AG09319 (cell line): Measurements from ENCODE around the gene CDA.

Experiments used
- DNase-seq: peaks from one replicate; pipeline ENCODE4 v3.0.0-alpha.2; 2010; ENCODE audit warnings: low read depth; ENCODE audit errors: extremely low read depth
- TF ChIP-seq, protein P1 (sequence below): IDR thresholded peaks from 2 replicates; pipeline ENCODE4 v1.5.1; 2011; ENCODE audit warnings: low read depth, mild to moderate bottlenecking, inconsistent platforms, low read length, moderate library complexity

The CDA gene

DNA sequence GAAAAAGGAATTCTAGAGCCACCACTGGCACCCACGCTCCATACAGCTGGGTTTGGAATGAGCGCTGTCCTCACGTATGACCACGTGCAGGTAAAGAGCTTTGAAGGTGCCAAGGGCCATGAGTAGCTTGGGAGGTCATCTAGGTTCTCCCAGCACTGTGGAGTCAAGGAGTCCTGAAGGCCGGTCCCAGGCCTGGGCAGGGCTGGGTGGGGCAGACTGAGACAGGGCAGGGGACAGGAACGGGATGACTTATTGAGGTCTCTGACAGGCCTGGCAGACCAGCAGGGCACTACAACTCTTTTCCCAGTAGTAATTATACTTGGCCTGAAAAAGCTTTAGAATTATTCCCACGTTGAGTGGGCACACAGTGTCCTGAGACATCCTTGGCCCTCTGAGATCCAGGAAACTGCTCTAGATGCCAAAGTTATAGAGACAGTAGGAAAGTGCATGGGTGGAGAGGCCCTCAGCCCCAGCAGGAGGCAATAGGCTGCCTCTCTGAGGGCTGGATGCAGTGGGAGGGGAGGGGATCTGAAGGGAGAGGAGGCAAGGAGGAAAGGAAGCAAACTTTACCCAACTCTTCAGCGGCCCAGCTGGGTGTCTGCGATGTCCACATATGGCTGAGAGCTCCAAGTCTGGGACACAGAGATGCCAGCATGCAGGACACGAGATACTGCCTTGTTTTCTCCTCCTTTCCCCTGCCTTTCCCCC is 1.8 kb upstream of the CDA start:
- TF ChIP-seq, protein P1, sequence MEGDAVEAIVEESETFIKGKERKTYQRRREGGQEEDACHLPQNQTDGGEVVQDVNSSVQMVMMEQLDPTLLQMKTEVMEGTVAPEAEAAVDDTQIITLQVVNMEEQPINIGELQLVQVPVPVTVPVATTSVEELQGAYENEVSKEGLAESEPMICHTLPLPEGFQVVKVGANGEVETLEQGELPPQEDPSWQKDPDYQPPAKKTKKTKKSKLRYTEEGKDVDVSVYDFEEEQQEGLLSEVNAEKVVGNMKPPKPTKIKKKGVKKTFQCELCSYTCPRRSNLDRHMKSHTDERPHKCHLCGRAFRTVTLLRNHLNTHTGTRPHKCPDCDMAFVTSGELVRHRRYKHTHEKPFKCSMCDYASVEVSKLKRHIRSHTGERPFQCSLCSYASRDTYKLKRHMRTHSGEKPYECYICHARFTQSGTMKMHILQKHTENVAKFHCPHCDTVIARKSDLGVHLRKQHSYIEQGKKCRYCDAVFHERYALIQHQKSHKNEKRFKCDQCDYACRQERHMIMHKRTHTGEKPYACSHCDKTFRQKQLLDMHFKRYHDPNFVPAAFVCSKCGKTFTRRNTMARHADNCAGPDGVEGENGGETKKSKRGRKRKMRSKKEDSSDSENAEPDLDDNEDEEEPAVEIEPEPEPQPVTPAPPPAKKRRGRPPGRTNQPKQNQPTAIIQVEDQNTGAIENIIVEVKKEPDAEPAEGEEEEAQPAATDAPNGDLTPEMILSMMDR, result no peak
- no peak for DNase-seq

DNA sequence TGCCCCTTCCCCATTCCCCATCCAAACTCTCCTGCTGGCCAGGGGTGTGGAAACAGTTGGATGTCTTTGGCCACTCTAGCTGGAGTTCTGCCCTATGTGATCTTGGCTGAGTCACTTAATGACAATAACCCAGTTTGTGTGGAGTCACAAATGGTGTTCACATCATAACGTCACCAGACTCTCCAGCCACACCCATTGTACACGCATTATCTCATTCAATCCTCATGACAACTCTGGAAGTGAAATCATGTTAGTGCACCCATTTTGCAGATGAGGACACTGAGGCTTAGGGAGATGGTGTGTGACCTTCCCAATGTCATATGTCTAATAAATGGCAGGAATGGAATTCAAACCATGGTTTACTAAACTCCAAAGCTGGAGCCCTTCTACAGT is 1.2 kb upstream of the CDA start:
- DNase-seq, result no peak
- TF ChIP-seq, protein P1, result no peak

DNA sequence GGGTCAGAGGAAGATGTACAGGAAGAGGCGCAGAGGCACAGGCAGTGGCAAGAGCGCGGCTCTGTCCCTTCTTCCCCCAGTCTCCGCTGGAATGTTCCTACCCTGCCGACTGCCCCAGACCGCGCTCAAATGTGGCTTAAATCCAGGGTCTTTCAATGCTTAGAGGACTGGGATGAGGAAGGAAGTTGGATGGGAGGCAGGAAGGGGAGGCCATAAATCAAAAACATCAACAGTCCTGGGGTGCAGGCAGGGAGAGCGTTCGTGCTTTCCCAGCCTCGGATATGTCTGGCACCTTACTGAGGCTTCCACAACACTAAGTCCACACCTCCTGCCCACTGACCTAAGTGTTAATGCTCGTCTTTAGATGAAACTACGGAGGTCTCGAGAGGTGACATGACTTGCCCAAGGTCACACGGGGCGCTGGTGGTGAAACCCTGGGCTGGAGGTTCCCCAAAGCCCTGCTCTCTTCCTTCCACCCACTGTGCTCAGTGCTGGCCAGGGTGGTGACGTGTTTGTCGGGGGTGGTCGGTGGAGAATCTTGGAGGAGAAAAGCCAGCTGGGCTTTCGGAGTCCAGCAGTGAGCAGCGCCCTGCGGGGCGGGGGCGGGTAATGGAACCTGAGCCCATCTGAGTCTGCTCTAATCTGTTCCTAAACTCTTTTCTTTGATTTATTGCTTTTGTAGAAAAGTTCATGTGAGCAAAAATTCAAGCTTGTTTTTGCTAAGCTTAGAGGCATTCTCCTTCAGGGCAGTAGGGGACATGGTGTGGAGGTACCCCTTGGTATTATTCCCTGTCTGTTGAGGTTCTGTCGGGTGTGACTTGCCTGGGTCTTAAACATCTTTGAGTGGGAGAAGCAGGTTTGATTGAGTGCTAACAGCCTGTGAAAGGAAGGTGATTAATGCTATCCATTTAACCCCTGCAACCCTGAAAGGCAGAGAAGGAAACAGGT is 708 bp downstream of the CDA start:
- no peak for DNase-seq

DNA sequence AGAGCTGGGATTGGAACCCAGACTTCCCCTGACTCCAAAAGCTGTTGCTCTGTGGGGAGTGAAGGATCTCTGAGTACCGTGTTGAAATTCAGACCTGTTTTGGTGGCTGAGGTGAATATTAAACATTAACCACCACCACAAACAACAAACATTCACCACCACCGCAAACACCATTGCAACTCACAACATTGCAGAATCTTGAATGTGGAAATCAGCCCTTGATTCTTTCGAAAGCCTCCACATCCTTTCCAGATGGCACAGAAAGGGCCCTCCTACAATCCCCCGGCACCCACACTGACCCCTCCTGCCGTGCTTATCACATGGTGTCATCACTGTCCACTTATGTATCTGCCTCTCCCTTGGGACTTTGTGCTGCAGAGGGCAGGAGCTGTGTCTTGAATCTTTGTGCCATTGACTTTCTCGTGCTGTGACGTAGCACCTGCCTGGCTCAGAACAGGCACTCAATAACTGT is 1.4 kb downstream of the CDA start:
- DNase-seq, result no peak
- TF ChIP-seq, protein P1, result no peak

More for the DNA sequence above, 708 bp downstream of the CDA start:
- TF ChIP-seq, protein P1, result no peak

DNA sequence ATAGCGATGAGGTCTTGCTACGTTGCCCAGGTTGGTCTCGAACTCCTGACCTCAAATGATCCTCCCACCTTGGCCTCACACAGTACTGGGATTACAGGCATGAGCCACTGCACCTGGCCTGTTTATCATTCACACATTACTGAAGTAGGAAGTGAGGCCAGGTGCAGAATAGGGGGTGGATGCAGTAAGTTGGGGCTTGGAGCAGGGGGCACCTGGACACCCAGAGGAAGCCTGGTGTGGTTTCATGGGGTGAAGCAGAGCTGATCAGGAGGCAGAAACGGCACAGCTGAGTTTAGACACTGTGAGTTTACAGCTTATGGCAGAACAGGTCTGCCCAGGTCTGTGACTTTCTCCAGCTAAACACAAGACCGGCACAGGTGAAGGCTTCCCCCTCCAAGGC is 4.9 kb downstream of the CDA start:
- no peak for DNase-seq
- TF ChIP-seq, protein P1, result no peak

DNA sequence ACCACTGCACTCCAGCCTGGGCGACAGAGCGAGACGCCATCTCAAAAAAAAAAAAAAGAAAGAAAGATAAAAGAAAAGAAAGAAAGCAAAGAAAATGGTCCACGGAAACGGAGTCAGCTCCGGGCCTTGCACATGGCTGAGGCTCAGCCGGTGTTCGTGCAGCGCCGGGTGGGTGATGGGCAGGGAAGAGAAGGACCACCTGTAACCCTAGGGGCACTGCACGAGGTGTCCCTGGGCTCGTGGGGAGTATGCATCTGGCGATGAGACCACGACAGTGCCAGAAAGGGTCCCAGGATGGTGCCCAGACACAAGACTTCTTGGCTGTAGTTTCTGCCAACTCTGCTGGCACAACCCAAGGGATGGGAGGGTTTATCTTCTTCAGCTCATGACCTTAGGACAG is 5.8 kb downstream of the CDA start:
- TF ChIP-seq, protein P1, result no peak
- no peak for DNase-seq

DNA sequence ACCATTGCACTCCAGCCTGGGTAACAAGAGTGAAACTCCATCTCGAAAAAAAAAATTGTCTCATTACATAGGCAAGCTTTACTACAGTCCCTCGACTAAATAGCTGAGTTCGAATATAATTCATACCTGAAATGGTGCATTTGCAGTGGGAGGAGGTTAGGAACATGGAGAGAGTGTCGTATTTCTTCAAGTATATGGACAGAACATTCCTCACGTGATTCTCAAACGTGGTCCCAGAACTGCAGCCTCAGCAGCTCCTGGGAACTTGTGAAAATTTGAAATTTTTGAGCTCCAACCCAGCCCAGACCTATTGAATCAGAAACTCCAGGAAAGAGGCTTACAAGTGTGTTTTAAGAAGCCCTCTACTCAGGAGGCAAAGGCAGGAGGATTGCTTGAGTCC is 7.2 kb downstream of the CDA start:
- no peak for DNase-seq
- TF ChIP-seq, protein P1, result no peak
